K562 (cell line): ENCODE results near the gene SUFU. TPM values are rescaled to one million over a fixed set of nuclear protein-coding genes. Genes with fewer than 3 reads are reported as not detected.

ENCODE experiments used
- CBX2 ChIP-seq: fragments of 200-600 bp; sonication (generic); IDR thresholded peaks from one replicate; pipeline ENCODE4 v1.6.1; 2012; ENCODE audit warnings: mild to moderate bottlenecking, low read length, inconsistent platforms; ENCODE audit not compliant: insufficient read depth, poor library complexity, severe bottlenecking
- CSDE1 ChIP-seq, 2 experiments: fragments of 450-650 bp; IDR thresholded peaks; 2 replicates each; pipeline ENCODE4 v1.6.1; 2016; ENCODE audit warnings: mild to moderate bottlenecking in 1 of 2
- DMBX1 ChIP-seq: fragments of 250-450 bp; sonication (Bioruptor Pico); IDR thresholded peaks from 2 replicates; pipeline ENCODE4 v1.8.0; 2022; ENCODE audit warnings: inconsistent platforms, mild to moderate bottlenecking, moderate library complexity, borderline replicate concordance
- ETV1 ChIP-seq: fragments of 450-650 bp; conservative IDR thresholded peaks from 2 replicates; pipeline ENCODE4 v1.6.1; 2016; ENCODE audit warnings: missing genetic modification characterization, control low read depth, low read depth, missing compliant biosample characterization
- ETV6 ChIP-seq, 3 experiments: fragments of 150-350 bp in 1 of 3; sonication (generic) in 1 of 3; formaldehyde crosslinking in 1 of 3; IDR thresholded peaks; 2 replicates each; pipeline versions ENCODE4 v1.6.1 to v1.8.0; 2014 to 2022; ENCODE audit warnings: borderline replicate concordance in 2 of 3, low read depth in 2 of 3, antibody characterized with exemption in 1 of 3, low read length in 1 of 3, mild to moderate bottlenecking in 1 of 3, missing genetic modification reagents in 1 of 3
- HDAC1 ChIP-seq, 2 experiments: fragments of 450-650 bp; IDR thresholded peaks; 2 replicates each; pipeline ENCODE4 v1.6.1; 2016 to 2017; ENCODE audit warnings: inconsistent platforms in 1 of 2, mild to moderate bottlenecking in 1 of 2, moderate library complexity in 1 of 2
- HNRNPUL1 ChIP-seq: fragments of 200-400 bp; formaldehyde crosslinking; IDR thresholded peaks from 2 replicates; pipeline ENCODE4 v1.6.1; 2017; ENCODE audit warnings: low read length
- IFI16 ChIP-seq: fragments of 250-450 bp; sonication (Bioruptor Pico); IDR thresholded peaks from 2 replicates; pipeline ENCODE4 v2.1.2; 2022; ENCODE audit warnings: mild to moderate bottlenecking, inconsistent platforms
- MBD2 ChIP-seq: sonication (generic); IDR thresholded peaks from 2 replicates; pipeline ENCODE4 v1.6.1; 2016; ENCODE audit warnings: low read depth, borderline replicate concordance
- NBN ChIP-seq: fragments of 450-650 bp; IDR thresholded peaks from 2 replicates; pipeline ENCODE4 v1.6.1; 2016; ENCODE audit warnings: low read depth, mild to moderate bottlenecking
- NR2C1 ChIP-seq, 2 experiments: fragments of 450-650 bp; IDR thresholded peaks; 2 replicates each; pipeline ENCODE4 v1.6.1; 2017; ENCODE audit warnings: mild to moderate bottlenecking in 2 of 2, antibody characterized with exemption in 1 of 2, inconsistent platforms in 1 of 2, missing compliant biosample characterization in 1 of 2, missing genetic modification characterization in 1 of 2
- POLR2B ChIP-seq: fragments of 450-650 bp; IDR thresholded peaks from 2 replicates; pipeline ENCODE4 v1.6.1; 2018; ENCODE audit warnings: low read depth; ENCODE audit not compliant: partially characterized antibody
- POLR2H ChIP-seq: IDR thresholded peaks from 2 replicates; pipeline ENCODE4 v1.6.1; 2016; ENCODE audit warnings: missing genetic modification characterization, low read depth, mild to moderate bottlenecking, control low read depth, missing compliant biosample characterization, moderate library complexity
- RAD51 ChIP-seq: fragments of 450-650 bp; IDR thresholded peaks from 2 replicates; pipeline ENCODE4 v1.7.1; 2016; ENCODE audit warnings: low read depth, mild to moderate bottlenecking, borderline replicate concordance
- SRSF3 ChIP-seq: fragments of 200-400 bp; formaldehyde crosslinking; IDR thresholded peaks from 2 replicates; pipeline ENCODE4 v1.6.1; 2016; ENCODE audit warnings: mild to moderate bottlenecking, low read length, moderate library complexity; ENCODE audit not compliant: insufficient read depth
- TAF7 ChIP-seq: fragments of 450-650 bp; IDR thresholded peaks from 2 replicates; pipeline ENCODE4 v1.6.1; 2016; ENCODE audit warnings: missing genetic modification characterization, missing compliant biosample characterization
- ZC3H11A ChIP-seq: IDR thresholded peaks from 2 replicates; pipeline ENCODE4 v1.6.1; 2012; ENCODE audit warnings: low read depth, low read length, improper control_type of control experiment
- ZNF121 ChIP-seq: sonication (generic); formaldehyde crosslinking; conservative IDR thresholded peaks from 2 replicates; pipeline ENCODE4 v1.8.0; 2022; ENCODE audit warnings: missing genetic modification reagents
- ZNF175 ChIP-seq: fragments of 200-800 bp; sonication (Bioruptor generic); IDR thresholded peaks from 2 replicates; pipeline ENCODE4 v1.6.1; 2016; ENCODE audit warnings: low read depth, mild to moderate bottlenecking, missing genetic modification characterization, missing compliant biosample characterization
- polyA plus RNA-seq, 8 experiments: library from polyadenylated mRNA; depleted of rRNA in 4 of 8; stranded (reverse) in 5 of 8; unstranded in 3 of 8; fragments of >200 nt; fragmentation: Nextera tagmentation in 2 of 8; fragmentation: Illumina TruSeq in 1 of 8; extraction: Ambion mirVana in 2 of 8; extraction: Trizol in 1 of 8; gene quantifications; 2 replicates each; pipeline versions ENCODE4 v1.2.1 to v1.2.3, GENCODE V29; 2011 to 2014; ENCODE audit warnings: inconsistent platforms in 1 of 8, missing spikeins in 1 of 8
- total RNA-seq, 7 experiments: library from RNA; depleted of rRNA in 6 of 7; stranded (reverse); fragments of >200 nt in 6 of 7; fragmentation: Illumina TruSeq in 2 of 7; extraction: Trizol in 2 of 7; gene quantifications; 2 replicates each; pipeline versions ENCODE4 v1.2.1 to v1.2.3, GENCODE V29; 2011 to 2021; ENCODE audit warnings: low replicate concordance in 1 of 7
- TF ChIP-seq, protein P1 (sequence below): fragments of 450-650 bp; IDR thresholded peaks from 2 replicates; pipeline ENCODE4 v1.6.1; 2016; ENCODE audit warnings: mild to moderate bottlenecking
- TF ChIP-seq, protein P2 (sequence below): fragments of 450-650 bp; IDR thresholded peaks from 2 replicates; pipeline ENCODE4 v1.6.1; 2016; ENCODE audit warnings: antibody characterized with exemption
- TF ChIP-seq, protein P3 (sequence below): fragments of 450-650 bp; IDR thresholded peaks from 2 replicates; pipeline ENCODE4 v1.7.0; 2016; ENCODE audit warnings: borderline replicate concordance

SUFU gene
- total and polyA plus RNA-seq, 9 of the 15 experiments (the other 6 are each of a cell fraction or from before 2014, with no cell fraction given): 0.59 to 6.3 (median 0.82) TPM

DNA sequence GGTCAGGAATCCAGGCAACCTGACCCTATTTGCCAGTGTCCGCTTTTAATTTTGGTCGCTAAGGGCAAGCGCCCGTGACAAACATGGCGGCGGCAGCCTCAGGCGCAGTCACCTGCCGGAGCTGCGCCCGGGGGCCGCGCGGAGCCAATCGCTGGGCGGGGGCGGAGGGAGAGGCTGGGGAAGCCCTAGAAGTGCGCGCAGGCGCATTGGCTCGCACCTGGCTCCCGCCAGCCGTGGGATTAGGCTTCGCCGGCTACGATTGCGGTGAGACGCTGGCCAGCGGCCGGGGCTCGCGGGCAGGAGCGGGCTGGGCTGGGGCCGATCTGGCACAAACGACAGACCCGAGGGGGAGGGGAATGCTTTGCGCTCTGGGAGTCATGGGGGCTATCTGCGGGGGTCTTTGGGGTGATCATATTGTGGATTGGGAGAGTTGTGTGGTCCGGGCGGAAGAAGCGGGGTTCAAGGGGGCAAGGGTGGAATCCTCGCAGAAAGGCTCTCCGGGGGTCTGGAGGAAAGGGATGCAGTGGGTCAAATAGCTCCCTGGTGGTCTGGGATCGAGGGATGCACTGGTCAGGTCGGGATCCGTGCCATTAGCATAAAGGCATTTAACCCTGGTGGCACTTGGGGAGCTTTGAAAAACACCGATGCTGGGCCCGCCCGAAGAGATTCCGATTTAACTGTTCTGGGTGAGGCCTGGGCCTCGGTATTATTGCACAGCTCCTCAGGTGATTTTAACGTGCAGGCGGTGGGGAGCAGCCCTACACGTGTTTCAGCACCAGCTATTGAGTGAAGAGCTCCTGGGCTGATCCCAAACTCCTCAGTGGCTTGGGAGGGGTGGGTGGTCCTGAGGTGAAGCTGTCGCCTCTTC is 42.4 kb upstream of the SUFU start (continued):
- TF ChIP-seq, protein P1, sequence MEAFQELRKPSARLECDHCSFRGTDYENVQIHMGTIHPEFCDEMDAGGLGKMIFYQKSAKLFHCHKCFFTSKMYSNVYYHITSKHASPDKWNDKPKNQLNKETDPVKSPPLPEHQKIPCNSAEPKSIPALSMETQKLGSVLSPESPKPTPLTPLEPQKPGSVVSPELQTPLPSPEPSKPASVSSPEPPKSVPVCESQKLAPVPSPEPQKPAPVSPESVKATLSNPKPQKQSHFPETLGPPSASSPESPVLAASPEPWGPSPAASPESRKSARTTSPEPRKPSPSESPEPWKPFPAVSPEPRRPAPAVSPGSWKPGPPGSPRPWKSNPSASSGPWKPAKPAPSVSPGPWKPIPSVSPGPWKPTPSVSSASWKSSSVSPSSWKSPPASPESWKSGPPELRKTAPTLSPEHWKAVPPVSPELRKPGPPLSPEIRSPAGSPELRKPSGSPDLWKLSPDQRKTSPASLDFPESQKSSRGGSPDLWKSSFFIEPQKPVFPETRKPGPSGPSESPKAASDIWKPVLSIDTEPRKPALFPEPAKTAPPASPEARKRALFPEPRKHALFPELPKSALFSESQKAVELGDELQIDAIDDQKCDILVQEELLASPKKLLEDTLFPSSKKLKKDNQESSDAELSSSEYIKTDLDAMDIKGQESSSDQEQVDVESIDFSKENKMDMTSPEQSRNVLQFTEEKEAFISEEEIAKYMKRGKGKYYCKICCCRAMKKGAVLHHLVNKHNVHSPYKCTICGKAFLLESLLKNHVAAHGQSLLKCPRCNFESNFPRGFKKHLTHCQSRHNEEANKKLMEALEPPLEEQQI: no peak
- no peak for TF ChIP-seq CSDE1 (IDR thresholded peaks at IDR 0.05)
- TF ChIP-seq HNRNPUL1: no peak
- no peak for TF ChIP-seq ZNF175 (CRISPR knock-in tag)
- no peak for TF ChIP-seq DMBX1 (CRISPR knock-in tag)
- no peak for TF ChIP-seq ETV1
- peak; percentile 78 for TF ChIP-seq RAD51
- TF ChIP-seq SRSF3: no peak
- TF ChIP-seq, protein P2, sequence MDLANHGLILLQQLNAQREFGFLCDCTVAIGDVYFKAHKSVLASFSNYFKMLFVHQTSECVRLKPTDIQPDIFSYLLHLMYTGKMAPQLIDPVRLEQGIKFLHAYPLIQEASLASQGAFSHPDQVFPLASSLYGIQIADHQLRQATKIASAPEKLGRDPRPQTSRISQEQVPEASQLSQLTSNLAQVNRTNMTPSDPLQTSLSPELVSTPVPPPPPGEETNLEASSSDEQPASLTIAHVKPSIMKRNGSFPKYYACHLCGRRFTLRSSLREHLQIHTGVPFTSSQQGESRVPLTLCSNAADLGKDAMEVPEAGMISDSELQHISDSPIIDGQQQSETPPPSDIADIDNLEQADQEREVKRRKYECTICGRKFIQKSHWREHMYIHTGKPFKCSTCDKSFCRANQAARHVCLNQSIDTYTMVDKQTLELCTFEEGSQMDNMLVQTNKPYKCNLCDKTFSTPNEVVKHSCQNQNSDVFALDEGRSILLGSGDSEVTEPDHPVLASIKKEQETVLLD: peak; percentile 37; the same call in 1 of the 2 replicates
- TF ChIP-seq CBX2: no peak
- no peak for TF ChIP-seq POLR2H (tag)
- no peak for TF ChIP-seq TAF7
- peak; percentile 41; the same call in 1 of the 2 replicates for TF ChIP-seq MBD2
- peak; percentile 73 for TF ChIP-seq NR2C1 (IDR thresholded peaks at IDR 0.05)
- peak; percentile 87 for TF ChIP-seq NR2C1 (tag; IDR thresholded peaks at IDR 0.05)
- no peak for TF ChIP-seq ZC3H11A
- TF ChIP-seq NBN: no peak
- TF ChIP-seq, protein P3, sequence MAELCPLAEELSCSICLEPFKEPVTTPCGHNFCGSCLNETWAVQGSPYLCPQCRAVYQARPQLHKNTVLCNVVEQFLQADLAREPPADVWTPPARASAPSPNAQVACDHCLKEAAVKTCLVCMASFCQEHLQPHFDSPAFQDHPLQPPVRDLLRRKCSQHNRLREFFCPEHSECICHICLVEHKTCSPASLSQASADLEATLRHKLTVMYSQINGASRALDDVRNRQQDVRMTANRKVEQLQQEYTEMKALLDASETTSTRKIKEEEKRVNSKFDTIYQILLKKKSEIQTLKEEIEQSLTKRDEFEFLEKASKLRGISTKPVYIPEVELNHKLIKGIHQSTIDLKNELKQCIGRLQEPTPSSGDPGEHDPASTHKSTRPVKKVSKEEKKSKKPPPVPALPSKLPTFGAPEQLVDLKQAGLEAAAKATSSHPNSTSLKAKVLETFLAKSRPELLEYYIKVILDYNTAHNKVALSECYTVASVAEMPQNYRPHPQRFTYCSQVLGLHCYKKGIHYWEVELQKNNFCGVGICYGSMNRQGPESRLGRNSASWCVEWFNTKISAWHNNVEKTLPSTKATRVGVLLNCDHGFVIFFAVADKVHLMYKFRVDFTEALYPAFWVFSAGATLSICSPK: no peak
- peak; percentile 50 for TF ChIP-seq POLR2B
- TF ChIP-seq HDAC1 (IDR thresholded peaks at IDR 0.05): no peak; a peak in 1 of 4 replicates
- no peak for TF ChIP-seq ETV6 (IDR thresholded peaks at IDR 0.05; ENCODE audit: borderline replicate concordance in 1 of 2, low read depth in 2 of 2, low read length in 1 of 2)
- no peak for TF ChIP-seq ETV6 (CRISPR knock-in tag; IDR thresholded peaks at IDR 0.05; ENCODE audit: borderline replicate concordance)
- TF ChIP-seq ZNF121 (CRISPR knock-in tag): no peak
- no peak for TF ChIP-seq IFI16 (CRISPR knock-in tag)
